Fibroblast of skin of abdomen (primary cell): Measurements from ENCODE around the gene RCC2.
A peak's percentile ranks its signal among the peaks of the same experiment; 100 is the strongest.

Experiments used
- DNase-seq: peaks from one replicate; pipeline ENCODE4 v3.0.0-alpha.2; 2013

Gene RCC2

DNA sequence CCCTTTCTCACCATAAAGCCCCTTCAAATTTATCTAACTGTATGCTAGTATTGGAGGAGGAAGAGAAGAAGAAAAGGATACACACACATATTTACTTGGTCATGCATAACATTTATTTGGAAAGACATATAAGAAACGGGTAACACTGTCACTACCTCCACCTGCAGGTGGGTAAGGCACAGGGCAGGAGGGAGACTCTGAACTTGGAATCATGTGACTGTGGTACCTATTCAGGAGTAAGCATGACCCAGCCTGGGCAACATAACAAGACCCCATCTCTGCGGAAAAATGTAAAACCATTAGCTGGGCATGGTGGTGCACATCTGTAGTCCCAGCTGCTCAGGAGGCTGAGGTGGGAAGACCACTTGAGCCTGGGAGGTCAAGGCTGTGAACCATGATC lies 68.9 kb downstream of the RCC2 start:
- DNase-seq = no peak

DNA sequence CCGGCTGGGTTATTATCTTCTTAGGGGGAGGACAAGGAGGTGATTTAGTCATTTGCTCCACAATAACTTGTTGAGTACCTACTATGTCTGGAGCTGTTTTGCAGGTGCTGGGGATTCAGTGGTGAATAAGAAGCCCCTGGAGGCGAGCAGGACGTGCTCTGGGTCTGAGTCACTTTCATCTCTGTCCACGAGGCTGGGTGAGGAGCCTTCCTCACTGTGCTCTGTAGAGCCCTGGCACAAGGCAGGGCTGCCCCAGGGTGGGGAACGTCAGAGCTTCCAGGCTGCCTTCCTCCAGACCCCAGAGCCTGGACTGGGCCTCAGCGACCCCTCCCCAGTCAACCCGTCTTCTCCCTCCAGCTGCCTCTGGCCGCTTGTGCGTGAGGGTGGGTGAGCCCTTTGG lies 70.0 kb downstream of the RCC2 start:
- peak; percentile 24 for DNase-seq

DNA sequence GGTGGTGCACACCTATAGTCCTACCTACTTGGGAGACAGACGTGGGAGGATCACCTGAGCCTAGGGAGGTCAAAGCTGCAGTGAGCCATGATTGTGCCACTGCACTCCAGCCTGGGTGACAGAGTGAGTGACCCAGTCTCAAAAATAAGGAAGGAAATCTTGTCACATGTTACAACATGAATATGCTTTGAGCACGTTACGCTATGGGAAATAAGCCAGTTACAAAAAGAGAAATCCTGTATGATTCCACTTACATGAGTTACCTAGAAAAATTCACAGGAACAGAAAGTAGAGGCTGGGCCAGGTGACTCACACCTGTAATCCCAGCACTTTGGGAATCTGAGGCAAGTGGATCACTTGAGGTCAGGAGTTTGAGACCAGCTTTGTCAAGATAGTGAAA lies 74.2 kb downstream of the RCC2 start:
- no peak for DNase-seq

DNA sequence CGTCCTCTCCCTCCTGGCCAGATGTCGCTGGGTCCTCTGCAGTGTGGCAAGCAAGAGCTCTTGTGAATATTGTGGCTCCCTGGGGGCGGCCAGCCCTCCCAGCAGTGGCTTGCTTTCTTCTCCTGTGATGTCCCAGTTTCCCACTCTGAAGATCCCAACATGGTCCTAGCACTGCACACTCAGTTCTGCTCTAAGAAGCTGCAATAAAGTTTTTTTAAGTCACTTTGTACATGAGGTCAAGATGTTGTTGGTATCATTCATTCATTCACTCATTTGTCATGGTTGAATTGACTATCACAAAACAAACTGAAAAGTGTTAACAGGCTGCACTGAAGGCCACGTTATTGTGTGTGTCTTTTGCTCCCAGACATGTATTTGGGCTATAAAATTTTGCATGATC lies 75.7 kb downstream of the RCC2 start:
- DNase-seq = no peak

DNA sequence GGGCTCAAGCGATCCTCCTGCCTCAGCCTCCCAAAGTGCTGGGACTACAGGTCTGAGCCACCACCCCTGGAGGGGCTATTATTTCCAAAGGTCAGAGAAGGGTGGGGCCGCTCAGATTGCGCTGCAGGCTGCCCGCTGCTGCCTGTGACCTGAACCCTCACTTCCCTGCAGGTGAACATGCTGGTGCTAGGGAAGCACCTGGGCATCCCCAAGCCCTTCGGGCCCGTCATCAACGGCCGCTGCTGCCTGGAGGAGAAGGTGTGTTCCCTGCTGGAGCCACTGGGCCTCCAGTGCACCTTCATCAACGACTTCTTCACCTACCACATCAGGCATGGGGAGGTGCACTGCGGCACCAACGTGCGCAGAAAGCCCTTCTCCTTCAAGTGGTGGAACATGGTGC lies 76.1 kb downstream of the RCC2 start:
- no peak for DNase-seq

DNA sequence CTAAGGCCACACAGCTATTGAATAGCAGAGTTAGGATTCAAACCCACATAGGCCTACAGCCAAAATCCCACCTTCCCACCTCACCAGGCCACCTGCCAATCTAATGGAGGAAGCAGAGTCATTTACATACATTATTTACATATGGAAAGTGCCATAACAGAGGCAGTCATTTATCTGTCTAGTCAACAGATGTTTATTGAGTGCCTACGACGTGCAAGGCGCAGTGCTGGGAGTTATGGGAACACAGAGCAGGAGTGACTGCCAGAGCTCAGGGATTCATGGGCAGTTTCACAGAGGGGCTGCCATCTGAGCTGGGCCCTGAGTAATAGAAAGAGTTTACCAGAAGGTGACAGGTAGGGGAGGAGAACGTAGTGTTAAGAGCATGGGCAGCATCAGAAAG lies 77.8 kb downstream of the RCC2 start:
- no peak for DNase-seq

DNA sequence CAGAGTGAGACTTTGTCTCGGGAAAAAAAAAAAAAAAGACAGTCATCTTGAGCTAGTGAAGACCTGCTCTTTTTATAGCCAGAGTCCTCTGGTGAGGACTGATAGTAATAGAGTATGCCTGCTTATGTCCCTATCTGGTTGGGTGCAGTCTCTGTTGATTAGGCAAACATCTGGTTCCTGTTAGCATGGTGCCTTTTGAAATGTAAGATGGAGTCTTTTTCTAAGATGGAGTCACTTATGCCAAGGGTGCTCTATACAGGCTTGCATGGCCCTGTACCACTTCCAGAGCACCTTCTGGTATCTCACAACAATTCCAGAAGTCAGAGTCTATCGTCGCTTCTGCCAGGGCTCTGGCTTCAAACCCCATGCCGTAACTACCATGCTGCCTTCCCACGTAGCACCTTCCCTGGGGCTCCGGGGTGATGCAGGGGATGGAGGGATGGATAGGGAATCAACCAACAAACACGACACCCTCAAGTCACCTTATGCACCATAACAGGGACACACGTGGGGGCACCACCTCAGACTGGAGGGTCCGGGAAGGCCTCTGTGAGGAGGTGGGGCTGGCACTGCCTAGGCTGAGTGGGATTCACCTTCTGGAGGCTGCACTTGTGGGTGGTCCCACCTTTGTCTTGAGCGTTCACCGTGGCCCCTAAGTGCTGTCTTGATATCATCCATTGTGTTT lies 79.1 kb downstream of the RCC2 start:
- DNase-seq = no peak

DNA sequence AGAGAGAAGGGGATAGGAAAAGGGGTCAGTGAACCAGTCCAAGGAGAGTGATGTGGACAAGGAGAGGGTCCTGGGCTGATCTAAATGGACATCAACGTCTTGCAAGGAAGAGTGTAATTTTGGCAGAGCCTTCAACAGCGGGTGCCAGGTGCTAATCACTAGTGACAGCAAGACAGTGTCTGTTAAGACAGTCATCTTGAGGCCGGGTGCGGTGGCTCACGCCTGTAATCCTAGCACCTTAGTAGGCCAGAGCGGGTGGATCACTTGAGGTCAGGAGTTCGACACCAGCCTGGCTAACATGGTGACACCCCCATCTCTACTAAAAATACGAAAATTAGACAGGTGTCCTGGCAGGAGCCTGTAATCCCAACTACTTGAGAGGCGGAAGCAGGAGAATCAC lies 79.7 kb downstream of the RCC2 start:
- DNase-seq = no peak

DNA sequence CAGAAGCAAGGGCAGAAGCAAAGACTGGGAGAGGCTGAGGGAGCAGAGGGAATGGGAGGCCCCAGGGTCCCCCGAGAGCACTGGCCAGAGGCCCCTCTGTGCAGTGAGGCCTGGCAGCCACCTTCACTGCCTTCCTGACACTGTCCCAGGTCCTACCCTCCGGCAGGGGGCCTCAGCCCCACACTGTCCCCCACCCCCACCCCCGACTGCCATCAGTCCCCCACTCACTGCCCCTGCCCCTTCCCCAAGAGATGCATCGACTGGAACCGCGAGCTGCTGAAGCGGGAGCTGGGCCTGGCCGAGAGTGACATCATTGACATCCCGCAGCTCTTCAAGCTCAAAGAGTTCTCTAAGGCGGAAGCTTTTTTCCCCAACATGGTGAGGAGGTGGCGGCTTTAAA lies 80.4 kb downstream of the RCC2 start:
- no peak for DNase-seq

DNA sequence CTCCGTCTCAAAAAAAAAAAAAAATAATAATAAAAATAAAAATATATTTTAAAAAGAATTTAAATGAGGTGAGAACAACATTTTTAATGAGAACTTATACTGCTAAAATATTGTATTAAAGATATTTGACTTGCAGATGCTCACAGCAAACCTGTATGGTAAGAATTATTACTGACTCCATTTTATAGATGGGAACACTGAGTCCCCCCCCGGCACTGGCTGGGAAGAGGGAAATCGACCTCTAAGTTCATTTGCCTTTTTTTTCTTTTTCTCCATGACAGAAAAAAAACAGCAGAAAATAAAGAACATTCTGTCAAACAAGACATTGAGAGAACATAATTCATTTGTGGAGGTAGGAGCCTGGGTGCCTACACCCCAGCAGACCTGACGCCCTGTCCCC lies 80.9 kb downstream of the RCC2 start:
- DNase-seq = no peak
